NK-92 (cell line): Measurements from ENCODE around the gene RTF2.
"Not testable (repeated sequence)": the region's sequence is repeated elsewhere in the genome, so short reads cannot be mapped to it uniquely, and the experiment has no call there.

Experiments used
- DNase-seq: peaks from one replicate; lab custom pipeline; 2025; ENCODE audit not compliant: unreplicated experiment; lab: John Stamatoyannopoulos, UW

The RTF2 gene

GRCh38 chr20:56540415-56540814, 72.0 kb downstream of the RTF2 start:
- DNase-seq, result no peak

- DNase-seq, result no peak
These were observed 74.1 kb downstream of the RTF2 start for GRCh38 chr20:56542489-56543030.

GRCh38 chr20:56551571-56551970, 83.1 kb downstream of the RTF2 start:
- DNase-seq, result no peak

- no peak for DNase-seq
These were observed 84.6 kb downstream of the RTF2 start for GRCh38 chr20:56552911-56553629.

- DNase-seq, result no peak
These were observed 86.4 kb downstream of the RTF2 start for GRCh38 chr20:56554869-56555268.

- DNase-seq, result no peak
These were observed 90.5 kb downstream of the RTF2 start for GRCh38 chr20:56558968-56559367.

DNA sequence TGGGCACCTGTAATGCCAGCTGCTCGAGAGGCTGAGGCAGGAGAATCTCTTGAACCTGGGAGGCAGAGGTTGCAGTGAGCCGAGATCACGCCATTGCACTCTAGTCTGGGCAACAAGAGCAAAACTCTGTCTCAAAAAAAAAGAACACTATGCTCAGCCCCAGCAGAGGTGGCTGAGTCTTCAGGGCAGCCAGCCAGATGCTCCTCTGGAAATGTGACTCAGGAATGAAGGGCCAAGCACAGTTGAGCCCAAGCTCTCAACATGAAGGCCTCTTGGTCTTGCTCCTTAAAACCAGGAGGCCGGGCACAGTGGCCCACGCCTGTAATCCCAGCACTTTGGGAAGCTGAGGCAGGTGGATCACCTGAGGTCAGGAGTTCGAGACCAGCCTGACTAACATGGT, 96.1 kb downstream of the RTF2 start:
- DNase-seq, result not testable (repeated sequence)

- DNase-seq, result no peak
These were observed 97.1 kb downstream of the RTF2 start for GRCh38 chr20:56565511-56565910.

GRCh38 chr20:56566621-56567020, 98.2 kb downstream of the RTF2 start:
- DNase-seq, result no peak
